HCT116 (cell line): ENCODE measurements around the gene COL21A1. TPM values are rescaled to one million over a fixed set of nuclear protein-coding genes. Genes with fewer than 3 reads are reported as not detected.

Experiments used
- ATAC-seq: fragments of 200-7000 bp; cut with Tn5 transposase; 2 replicates; pipeline ENCODE4 v1.9.1; 2020; ENCODE audit warnings: mild to moderate bottlenecking, moderate library complexity
- BruUV-seq: library from RNA; stranded (reverse); fragments of 400-500 nt; replicated peaks from 2 replicates; lab custom pipeline; 2021; lab: Mats Ljungman, UMichigan
- CTCF ChIA-PET: fragments of 300-600 bp; sonication (Branson Sonifier 250); formaldehyde crosslinking; loops from one replicate; lab custom pipeline; 2021; ENCODE audit warnings: antibody characterized with exemption; lab: Charles Lee
- POLR2A ChIA-PET: fragments of 300-600, 350-600 bp; sonication (Branson Sonifier 250); formaldehyde crosslinking; loops from one replicate; lab custom pipeline; 2021; ENCODE audit warnings: antibody characterized with exemption; lab: Charles Lee
- RAD21 ChIA-PET, 2 experiments: fragments of 300-600 bp; sonication (Branson Sonifier 250); formaldehyde crosslinking; loops; one replicate each; lab custom pipeline; 2023; ENCODE audit warnings: low total read pairs in 2 of 2; ENCODE audit not compliant: uncharacterized antibody in 2 of 2, unreplicated experiment in 2 of 2, low non-redundant PET in 1 of 2; lab: Charles Lee
- DNase-seq: peaks from one replicate; pipeline ENCODE4 v3.0.0-alpha.2; 2010; ENCODE audit warnings: low read depth, low spot score
- H2AFZ ChIP-seq: fragments of 200-600 bp; shearing (Covaris generic), sonication (generic); 2 replicates; pipeline ENCODE4 v1.6.1; 2017; ENCODE audit warnings: low read depth, mixed run types, mixed read lengths, antibody characterized with exemption, low read length; ENCODE audit not compliant: poor library complexity, severe bottlenecking
- H3K27ac ChIP-seq: 2 replicates; pipeline ENCODE4 v1.5.1; 2012; ENCODE audit warnings: low read depth, low read length
- H3K27me3 ChIP-seq: fragments of 200-600 bp; sonication (generic); 2 replicates; pipeline ENCODE4 v1.6.1; 2016; ENCODE audit warnings: mixed run types, low read length, mixed read lengths; ENCODE audit not compliant: insufficient read depth
- H3K36me3 ChIP-seq, 2 experiments: fragments of 200-500 bp in 1 of 2; fragments of 200-600 bp in 1 of 2; sonication (Bioruptor generic) in 1 of 2; sonication (generic) in 1 of 2; 2 replicates each; pipeline versions ENCODE4 v1.5.1 to v1.6.1; 2014 to 2016; ENCODE audit warnings: low read length in 2 of 2, inconsistent platforms in 1 of 2, mixed read lengths in 1 of 2, mixed run types in 1 of 2; ENCODE audit not compliant: insufficient read depth in 2 of 2, control insufficient read depth in 1 of 2
- H3K4me1 ChIP-seq, 2 experiments: fragments of 200-600 bp in 1 of 2; sonication (generic) in 1 of 2; 2 replicates each; pipeline versions ENCODE4 v1.5.1 to v1.6.1; 2012 to 2017; ENCODE audit warnings: low read length in 2 of 2, inconsistent platforms in 1 of 2, mild to moderate bottlenecking in 1 of 2, mixed read lengths in 1 of 2, mixed run types in 1 of 2, moderate library complexity in 1 of 2; ENCODE audit not compliant: insufficient read depth in 2 of 2, control insufficient read depth in 1 of 2
- H3K4me2 ChIP-seq: fragments of 200-600 bp; sonication (generic); 2 replicates; pipeline ENCODE4 v1.6.1; 2017; ENCODE audit warnings: mixed run types, low read length, mixed read lengths
- H3K4me3 ChIP-seq, 2 experiments: fragments of 200-600 bp in 1 of 2; sonication (generic) in 1 of 2; replicated peaks in 1 of 2; 2 replicates each; pipeline ENCODE4 v1.5.1; 2011 to 2016; ENCODE audit warnings: low read length in 2 of 2, control low read depth in 1 of 2, low read depth in 1 of 2, mild to moderate bottlenecking in 1 of 2, mixed read lengths in 1 of 2, mixed run types in 1 of 2
- H3K79me2 ChIP-seq: fragments of 200-600 bp; sonication (generic); 2 replicates; pipeline ENCODE4 v1.6.1; 2017; ENCODE audit warnings: mild to moderate bottlenecking, mixed run types, low read length, moderate library complexity, mixed read lengths; ENCODE audit not compliant: insufficient read depth
- H3K9ac ChIP-seq: fragments of 200-600 bp; sonication (generic); 2 replicates; pipeline ENCODE4 v1.6.1; 2016; ENCODE audit warnings: low read length, mixed read lengths
- H3K9me2 ChIP-seq: fragments of 200-600 bp; sonication (generic), shearing (Covaris generic); 2 replicates; pipeline ENCODE4 v1.6.1; 2017; ENCODE audit warnings: mixed run types, mild to moderate bottlenecking, moderate library complexity; ENCODE audit not compliant: insufficient read depth
- H3K9me3 ChIP-seq, 2 experiments: fragments of 200-500 bp in 1 of 2; fragments of 200-600 bp in 1 of 2; sonication (Bioruptor generic) in 1 of 2; sonication (generic) in 1 of 2; 2 replicates each; pipeline ENCODE4 v1.6.1; 2014 to 2017; ENCODE audit warnings: low read length in 2 of 2, mixed read lengths in 2 of 2, inconsistent platforms in 1 of 2, low read depth in 1 of 2, mild to moderate bottlenecking in 1 of 2, mixed run types in 1 of 2, moderate library complexity in 1 of 2; ENCODE audit not compliant: control insufficient read depth in 1 of 2, insufficient read depth in 1 of 2
- H4K20me1 ChIP-seq: fragments of 200-600 bp; sonication (generic), shearing (Covaris generic); 2 replicates; pipeline ENCODE4 v1.6.1; 2017; ENCODE audit warnings: mixed run types, mild to moderate bottlenecking, moderate library complexity; ENCODE audit not compliant: insufficient read depth
- CEBPB ChIP-seq: IDR thresholded peaks from 2 replicates; pipeline ENCODE4 v1.6.1; 2012; ENCODE audit warnings: low read depth
- EGR1 ChIP-seq: IDR thresholded peaks from 2 replicates; pipeline ENCODE4 v1.6.1; 2012; ENCODE audit warnings: low read depth
- EZH2 ChIP-seq: fragments of 200-600 bp; sonication (generic); IDR thresholded peaks from 2 replicates; pipeline ENCODE4 v1.6.1; 2017; ENCODE audit warnings: antibody characterized with exemption, mixed run types
- EZH2phosphoT487 ChIP-seq: fragments of 200-600 bp; IDR thresholded peaks from 2 replicates; pipeline ENCODE4 v1.6.1; 2018; ENCODE audit warnings: antibody characterized with exemption, borderline replicate concordance
- FOSL1 ChIP-seq: IDR thresholded peaks from 2 replicates; pipeline ENCODE4 v1.6.1; 2012; ENCODE audit warnings: low read depth
- POLR2AphosphoS5 ChIP-seq: IDR thresholded peaks from 2 replicates; pipeline ENCODE4 v1.6.1; 2011; ENCODE audit warnings: mild to moderate bottlenecking, low read depth, low read length, moderate library complexity
- RAD21 ChIP-seq: IDR thresholded peaks from 2 replicates; pipeline ENCODE4 v1.6.1; 2012; ENCODE audit warnings: low read depth, mild to moderate bottlenecking
- SRF ChIP-seq: IDR thresholded peaks from 2 replicates; pipeline ENCODE4 v1.6.1; 2012; ENCODE audit warnings: low read depth
- ZFX ChIP-seq: fragments of 450-650 bp; IDR thresholded peaks from 2 replicates; pipeline ENCODE4 v1.6.1; 2017
- ZNF274 ChIP-seq: fragments of 200-500 bp; sonication (Bioruptor generic); IDR thresholded peaks from 2 replicates; pipeline ENCODE4 v1.6.1; 2014; ENCODE audit warnings: mild to moderate bottlenecking, low read depth, low read length, inconsistent platforms
- intact Hi-C: fragments of 100-400 bp; cut with micrococcal nuclease; formaldehyde crosslinking; loops from 2 replicates; pipeline ENCODE4 v1.10.0; 2022
- total RNA-seq: library from RNA; stranded (reverse); gene quantifications from one replicate; pipeline ENCODE4 v1.2.1, GENCODE V29; 2021; ENCODE audit not compliant: unreplicated experiment
- TF ChIP-seq, protein P1 (sequence below): IDR thresholded peaks from 2 replicates; pipeline ENCODE4 v1.6.1; 2012
- TF ChIP-seq, protein P2 (sequence below): IDR thresholded peaks from 2 replicates; pipeline ENCODE4 v1.6.1; 2011; ENCODE audit warnings: mild to moderate bottlenecking, low read length, moderate library complexity; ENCODE audit not compliant: insufficient replicate concordance; ENCODE audit errors: extremely low read depth

Gene COL21A1
- total RNA-seq, 1 experiment from 2014 or later, result not detected

DNA sequence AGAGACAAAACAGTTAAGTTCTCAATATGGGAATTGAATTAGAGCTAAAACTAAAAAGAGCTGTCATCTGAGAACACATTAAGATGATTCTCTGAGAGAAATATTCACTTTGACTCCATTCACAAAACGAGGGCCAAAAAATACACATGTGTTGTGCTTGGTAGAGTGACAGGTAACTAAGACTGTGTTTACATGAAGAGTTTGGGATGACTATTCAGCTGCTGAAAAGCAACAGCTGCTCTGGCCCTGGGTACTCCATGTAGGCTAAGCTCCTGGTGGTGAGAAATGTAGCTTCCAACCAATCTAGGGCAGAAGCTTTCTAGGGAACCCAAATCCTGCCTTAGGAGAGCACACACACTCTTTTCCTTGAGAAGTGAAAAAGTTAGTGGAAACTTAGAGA, 184.5 kb downstream of the COL21A1 start:
- no peaks in the 10 kb centered on the region for H3K36me3 ChIP-seq
- ChIA-PET POLR2A (no interaction called here), CTCF (no interaction called here), RAD21 (no interaction called here)
- no peak overlapping the region for H3K27ac ChIP-seq
- DNase-seq, result no peak
- H3K4me2 ChIP-seq, result no peak overlapping the region
- no peaks in the 10 kb centered on the region for H3K9me2 ChIP-seq
- intact Hi-C loops, result no loop called here
- ATAC-seq, result no peak
- BruUV-seq, result no TSS peak
- H3K79me2 ChIP-seq, result no peaks in the 10 kb centered on the region
- no peak overlapping the region for H3K4me3 ChIP-seq
- no peaks in the 10 kb centered on the region for H4K20me1 ChIP-seq
- H3K27me3 ChIP-seq, result no peaks in the 10 kb centered on the region
- TF ChIP-seq CEBPB (no peak), EZH2phosphoT487 (no peak), RAD21 (no peak), FOSL1 (no peak), ZNF274 (no peak), SRF (no peak), ZFX (no peak), EGR1 (no peak), POLR2AphosphoS5 (no peak), EZH2 (no peak)
- TF ChIP-seq, protein P1, sequence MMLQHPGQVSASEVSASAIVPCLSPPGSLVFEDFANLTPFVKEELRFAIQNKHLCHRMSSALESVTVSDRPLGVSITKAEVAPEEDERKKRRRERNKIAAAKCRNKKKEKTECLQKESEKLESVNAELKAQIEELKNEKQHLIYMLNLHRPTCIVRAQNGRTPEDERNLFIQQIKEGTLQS, result no peak
- TF ChIP-seq, protein P2, sequence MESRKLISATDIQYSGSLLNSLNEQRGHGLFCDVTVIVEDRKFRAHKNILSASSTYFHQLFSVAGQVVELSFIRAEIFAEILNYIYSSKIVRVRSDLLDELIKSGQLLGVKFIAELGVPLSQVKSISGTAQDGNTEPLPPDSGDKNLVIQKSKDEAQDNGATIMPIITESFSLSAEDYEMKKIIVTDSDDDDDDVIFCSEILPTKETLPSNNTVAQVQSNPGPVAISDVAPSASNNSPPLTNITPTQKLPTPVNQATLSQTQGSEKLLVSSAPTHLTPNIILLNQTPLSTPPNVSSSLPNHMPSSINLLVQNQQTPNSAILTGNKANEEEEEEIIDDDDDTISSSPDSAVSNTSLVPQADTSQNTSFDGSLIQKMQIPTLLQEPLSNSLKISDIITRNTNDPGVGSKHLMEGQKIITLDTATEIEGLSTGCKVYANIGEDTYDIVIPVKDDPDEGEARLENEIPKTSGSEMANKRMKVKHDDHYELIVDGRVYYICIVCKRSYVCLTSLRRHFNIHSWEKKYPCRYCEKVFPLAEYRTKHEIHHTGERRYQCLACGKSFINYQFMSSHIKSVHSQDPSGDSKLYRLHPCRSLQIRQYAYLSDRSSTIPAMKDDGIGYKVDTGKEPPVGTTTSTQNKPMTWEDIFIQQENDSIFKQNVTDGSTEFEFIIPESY, result no peak
- no peak overlapping the region for H2AFZ ChIP-seq
- H3K4me1 ChIP-seq, result no peaks in the 10 kb centered on the region
- H3K9ac ChIP-seq, result no peak overlapping the region
- no peaks in the 10 kb centered on the region for H3K9me3 ChIP-seq
